Stomach (tissue), 4 donors: Measurements from ENCODE around the gene ATP6V1G2.

Experiments used
- CTCF ChIP-seq, 7 experiments: fragments of 450-650 bp in 4 of 7; fragments of 200-600 bp in 3 of 7; sonication (generic) in 3 of 7; IDR thresholded peaks; one replicate each; pipeline ENCODE4 v1.5.1; 2016 to 2019; ENCODE audit warnings: antibody characterized with exemption in 7 of 7, control low read depth in 2 of 7, mild to moderate bottlenecking in 1 of 7
- EP300 ChIP-seq: sonication (generic); formaldehyde crosslinking; IDR thresholded peaks from one replicate; pipeline ENCODE4 v1.6.1; 2017; ENCODE audit warnings: antibody characterized with exemption
- POLR2A ChIP-seq, 4 donors: fragments of 450-650 bp; IDR thresholded peaks; one replicate each; pipeline ENCODE4 v1.6.1; 2016; ENCODE audit warnings: antibody characterized with exemption in 4 of 4, control low read depth in 2 of 4, mild to moderate bottlenecking in 1 of 4, moderate library complexity in 1 of 4
- POLR2AphosphoS5 ChIP-seq, 3 donors: sonication (generic); formaldehyde crosslinking; IDR thresholded peaks; one replicate each; pipeline ENCODE4 v1.6.1; 2016; ENCODE audit warnings: antibody characterized with exemption in 3 of 3

GRCh38 chr6:31556307-31556706 is 9.9 kb upstream of the ATP6V1G2 start:
- TF ChIP-seq CTCF (IDR thresholded peaks at IDR 0.05) (no peak), POLR2AphosphoS5 (IDR thresholded peaks at IDR 0.05) (no peak), POLR2A (IDR thresholded peaks at IDR 0.05) (no peak), EP300 (no peak)
